ENCODE measurements around the gene MMP7. TPM values are rescaled to one million over a fixed set of nuclear protein-coding genes. Genes with fewer than 3 reads are reported as not detected.

Gene MMP7
- total and polyA plus RNA-seq, 12 donors: 0.39 to 0.61 (median 0.44) TPM; not detected in 9

GRCh38 chr11:102545701-102546100 lies 15.2 kb upstream of the MMP7 start:
- intact Hi-C loops (cut with DNase I): no loop called here

DNA sequence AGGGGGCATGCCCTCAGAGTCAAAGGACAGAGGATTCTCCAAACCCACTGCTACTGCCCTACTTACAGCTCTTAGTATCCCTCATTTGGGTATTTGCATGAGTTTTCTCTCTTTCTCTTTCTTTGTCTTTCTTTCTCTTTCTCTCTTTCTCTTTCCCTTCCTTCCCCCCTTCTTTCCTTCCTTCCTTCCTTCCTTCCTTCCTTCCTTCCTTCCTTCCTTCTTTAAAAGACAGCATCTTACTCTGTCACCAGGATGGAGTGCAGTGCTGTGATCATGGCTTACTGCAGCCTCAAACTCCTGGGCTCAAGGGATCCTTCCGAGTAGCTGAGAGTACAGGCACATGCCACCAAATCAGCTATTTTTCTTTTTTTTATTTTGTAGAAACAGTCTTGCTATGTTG lies 14.0 kb upstream of the MMP7 start:
- intact Hi-C loops (cut with DNase I): no loop called here
- 75 to 94% (median 81%) methylated on average over 1 of the region's 1 CpG for WGBS, 4 donors
- no peak overlapping the region for H3K4me3 ChIP-seq
- H3K27ac ChIP-seq: no peak overlapping the region
- no peak for TF ChIP-seq POLR2A (IDR thresholded peaks at IDR 0.05)
- TF ChIP-seq, protein P1, sequence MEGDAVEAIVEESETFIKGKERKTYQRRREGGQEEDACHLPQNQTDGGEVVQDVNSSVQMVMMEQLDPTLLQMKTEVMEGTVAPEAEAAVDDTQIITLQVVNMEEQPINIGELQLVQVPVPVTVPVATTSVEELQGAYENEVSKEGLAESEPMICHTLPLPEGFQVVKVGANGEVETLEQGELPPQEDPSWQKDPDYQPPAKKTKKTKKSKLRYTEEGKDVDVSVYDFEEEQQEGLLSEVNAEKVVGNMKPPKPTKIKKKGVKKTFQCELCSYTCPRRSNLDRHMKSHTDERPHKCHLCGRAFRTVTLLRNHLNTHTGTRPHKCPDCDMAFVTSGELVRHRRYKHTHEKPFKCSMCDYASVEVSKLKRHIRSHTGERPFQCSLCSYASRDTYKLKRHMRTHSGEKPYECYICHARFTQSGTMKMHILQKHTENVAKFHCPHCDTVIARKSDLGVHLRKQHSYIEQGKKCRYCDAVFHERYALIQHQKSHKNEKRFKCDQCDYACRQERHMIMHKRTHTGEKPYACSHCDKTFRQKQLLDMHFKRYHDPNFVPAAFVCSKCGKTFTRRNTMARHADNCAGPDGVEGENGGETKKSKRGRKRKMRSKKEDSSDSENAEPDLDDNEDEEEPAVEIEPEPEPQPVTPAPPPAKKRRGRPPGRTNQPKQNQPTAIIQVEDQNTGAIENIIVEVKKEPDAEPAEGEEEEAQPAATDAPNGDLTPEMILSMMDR (IDR thresholded peaks at IDR 0.05): no peak
- no peaks in the 10 kb centered on the region for H3K4me1 ChIP-seq (replicated peaks in 1 of 2)
- no peaks in the 10 kb centered on the region for H3K9me3 ChIP-seq (replicated peaks in 1 of 3)
- H3K27me3 ChIP-seq: no peaks in the 10 kb centered on the region
- no peaks in the 10 kb centered on the region for H3K36me3 ChIP-seq (replicated peaks in 1 of 2)
- no peak for DNase-seq

More at GRCh38 chr11:102545701-102546100, 15.2 kb upstream of the MMP7 start:
- H3K27ac ChIP-seq: no peak overlapping the region
- no peaks in the 10 kb centered on the region for H3K4me1 ChIP-seq (replicated peaks in 1 of 2)
- no peaks in the 10 kb centered on the region for H3K27me3 ChIP-seq
- no peak for DNase-seq
- TF ChIP-seq, protein P1 (IDR thresholded peaks at IDR 0.05): no peak
- no peak for TF ChIP-seq POLR2A (IDR thresholded peaks at IDR 0.05)
- no peaks in the 10 kb centered on the region for H3K9me3 ChIP-seq (replicated peaks in 1 of 3)
- no peaks in the 10 kb centered on the region for H3K36me3 ChIP-seq (replicated peaks in 1 of 2)
- no peak overlapping the region for H3K4me3 ChIP-seq
- 78 to 83% (median 81%) methylated on average over 4 of the region's 4 CpGs for WGBS, 4 donors

- intact Hi-C loops (cut with DNase I): no loop called here
- 62 to 70% (median 67%) methylated on average over 2 of the region's 2 CpGs for WGBS, 4 donors
- Histone ChIP-seq H3K9me3 (replicated peaks in 1 of 3) (no peaks in the 10 kb centered on the region), H3K4me3 (no peak overlapping the region), H3K36me3 (replicated peaks in 1 of 2) (no peaks in the 10 kb centered on the region), H3K4me1 (replicated peaks in 1 of 2) (no peaks in the 10 kb centered on the region), H3K27me3 (peaks cover 2% of the 10 kb centered on the region), H3K27ac (no peak overlapping the region)
- no peak for DNase-seq
- TF ChIP-seq, protein P1 (IDR thresholded peaks at IDR 0.05): no peak
- TF ChIP-seq POLR2A (IDR thresholded peaks at IDR 0.05): no peak
Measured at GRCh38 chr11:102539567-102539966, 9.0 kb upstream of the MMP7 start.

GRCh38 chr11:102538932-102539331 lies 8.4 kb upstream of the MMP7 start:
- no peak overlapping the region for H3K4me3 ChIP-seq
- H3K27ac ChIP-seq: no peak overlapping the region
- no peaks in the 10 kb centered on the region for H3K9me3 ChIP-seq (replicated peaks in 1 of 3)
- H3K4me1 ChIP-seq (replicated peaks in 1 of 2): no peaks in the 10 kb centered on the region
- peaks cover 2% of the 10 kb centered on the region for H3K27me3 ChIP-seq
- WGBS, 4 donors: 85 to 92% (median 89%) methylated on average over 4 of the region's 4 CpGs
- TF ChIP-seq POLR2A (IDR thresholded peaks at IDR 0.05): no peak
- TF ChIP-seq, protein P1 (IDR thresholded peaks at IDR 0.05): no peak
- DNase-seq: no peak
- intact Hi-C loops (cut with DNase I): no loop called here
- no peaks in the 10 kb centered on the region for H3K36me3 ChIP-seq (replicated peaks in 1 of 2)

Data from adrenal gland (tissue), 12 donors.